GM12864 (cell line): ENCODE measurements around the gene TCF23.

Source experiments
- DNase-seq: peaks from one replicate; pipeline ENCODE4 v3.0.0-alpha.2; 2011; ENCODE audit warnings: low read depth
- H3K4me3 ChIP-seq: 2 replicates; pipeline ENCODE4 v1.5.1; 2011; ENCODE audit warnings: mild to moderate bottlenecking, low read depth, low read length, control low read depth
- CTCF ChIP-seq: IDR thresholded peaks from 2 replicates; pipeline ENCODE4 v1.5.1; 2011; ENCODE audit warnings: low read depth, mild to moderate bottlenecking, moderate library complexity, low read length, control low read depth, inconsistent platforms; ENCODE audit errors: missing control alignments

Gene TCF23

DNA sequence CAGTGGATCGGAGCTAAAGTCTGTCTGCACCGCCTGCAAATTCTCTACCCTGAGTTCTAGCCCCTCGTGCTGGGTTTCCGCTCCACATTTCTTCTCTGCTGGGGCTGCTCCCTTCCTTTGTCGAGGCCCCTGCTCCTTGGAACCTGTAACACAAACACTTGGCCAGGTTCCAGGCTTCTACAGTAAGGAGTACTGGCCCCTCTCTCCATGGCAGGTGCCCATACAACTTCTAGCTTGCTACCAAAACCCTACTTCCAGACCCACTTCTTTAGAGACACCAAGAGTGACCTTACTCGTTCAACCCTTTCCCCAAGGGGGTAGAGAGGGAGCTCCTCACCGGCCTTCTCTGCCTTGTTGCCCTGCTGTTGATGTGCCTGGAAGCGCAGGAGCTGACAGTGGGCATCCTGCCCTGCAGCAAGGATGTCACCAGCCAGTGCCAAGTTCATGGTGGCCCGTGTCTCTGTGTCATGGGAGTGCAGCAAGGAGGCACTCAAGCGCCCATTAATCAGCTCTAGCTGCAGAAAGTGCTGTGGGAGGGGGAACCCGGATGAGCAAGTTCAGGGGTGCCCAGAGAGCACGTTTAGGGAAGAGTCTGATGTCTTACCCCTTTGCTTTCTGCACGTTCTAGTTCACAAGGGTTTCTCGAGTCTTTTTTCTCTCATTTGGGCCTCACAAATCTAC is 15.5 kb upstream of the TCF23 start:
- peak overlapping the region; percentile 83 for H3K4me3 ChIP-seq
- DNase-seq = no peak
- no peak for TF ChIP-seq CTCF

GRCh38 chr2:27133905-27134780 is 14.7 kb upstream of the TCF23 start, which contains the start of gene PREB:
Gene PREB, minus strand, starts transcription at chr2:27134636. Its CDS starts 215 bp downstream, at chr2:27134421.
- peak; percentile 63 for TF ChIP-seq CTCF
- DNase-seq = peak; percentile 78
- peak within 1 kb of the TSS; percentile 83 for H3K4me3 ChIP-seq

GRCh38 chr2:27134781-27135477 is 13.9 kb upstream of the TCF23 start:
- no peak for DNase-seq
- peak overlapping the region; percentile 83 for H3K4me3 ChIP-seq
- no peak for TF ChIP-seq CTCF

DNA sequence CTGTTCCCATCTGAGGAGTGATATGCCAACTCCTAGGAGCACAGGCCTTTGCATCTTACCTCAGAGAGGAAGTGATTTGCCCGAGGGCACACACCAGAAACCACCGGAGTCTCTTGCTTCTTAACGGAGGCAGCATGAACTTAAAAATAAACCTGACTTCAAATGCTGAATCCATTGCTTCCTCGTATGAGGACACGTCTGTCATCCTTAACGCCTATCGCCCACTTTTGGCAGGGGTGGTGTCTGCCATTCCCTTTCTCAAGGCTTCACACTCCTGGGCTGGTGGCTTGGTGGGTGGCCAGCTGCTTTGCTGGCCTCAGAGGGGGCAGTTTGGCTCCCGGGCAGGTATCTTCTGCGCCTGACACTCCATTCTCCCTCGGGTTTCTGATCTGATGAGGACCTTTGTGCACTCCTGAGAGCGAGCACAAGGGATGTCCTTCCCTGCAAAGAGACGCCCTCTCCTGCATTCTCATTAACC is 13.3 kb upstream of the TCF23 start:
- no peak for TF ChIP-seq CTCF
- no peak for DNase-seq
- no peak overlapping the region for H3K4me3 ChIP-seq

DNA sequence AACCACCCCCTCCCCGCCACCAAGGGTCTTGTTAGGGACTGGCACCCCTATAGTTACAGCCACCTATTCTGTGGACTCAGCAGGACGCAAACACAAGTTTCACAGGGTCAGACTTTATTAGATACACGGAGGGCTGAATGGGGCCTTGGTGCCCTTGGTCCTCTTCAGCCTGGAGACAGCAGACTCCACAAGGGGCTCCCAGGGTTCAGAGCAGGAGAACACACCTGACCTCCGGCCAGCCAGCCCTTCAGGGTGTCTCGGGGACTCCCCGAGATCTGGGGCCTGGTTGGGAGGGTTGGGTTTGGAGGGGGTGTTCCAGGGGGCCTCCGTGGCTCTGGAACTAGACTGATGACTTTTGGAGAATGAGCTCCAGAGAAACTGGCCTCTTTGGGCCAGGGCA is 12.1 kb upstream of the TCF23 start:
- no peak for DNase-seq
- no peak for TF ChIP-seq CTCF
- H3K4me3 ChIP-seq = no peak overlapping the region

- TF ChIP-seq CTCF = no peak
- no peak overlapping the region for H3K4me3 ChIP-seq
- DNase-seq = no peak
Observed at GRCh38 chr2:27137322-27137935, 11.4 kb upstream of the TCF23 start.
